Mucosa of descending colon (tissue), 3 donors: ENCODE results near the gene SRSF4. TPM values are rescaled to one million over a fixed set of nuclear protein-coding genes. Genes with fewer than 3 reads are reported as not detected.
"Not testable (repeated sequence)": the region's sequence is repeated elsewhere in the genome, so short reads cannot be mapped to it uniquely, and the experiment has no call there.

Experiments
- ATAC-seq: fragments of 200-7000 bp; cut with Tn5 transposase; one replicate; pipeline ENCODE4 v1.9.1; 2020; ENCODE audit warnings: mild to moderate bottlenecking, moderate library complexity
- DNase-seq, 3 donors: peaks; one replicate each; pipeline ENCODE4 v3.0.0-alpha.2; 2020
- H3K36me3 ChIP-seq: fragments of 200-600 bp; one replicate; pipeline ENCODE4 v1.8.0; 2021; ENCODE audit warnings: low read depth, mild to moderate bottlenecking
- H3K4me1 ChIP-seq: fragments of 200-600 bp; one replicate; pipeline ENCODE4 v1.8.0; 2021; ENCODE audit warnings: low read depth, mild to moderate bottlenecking
- H3K4me3 ChIP-seq: fragments of 200-600 bp; one replicate; pipeline ENCODE4 v1.8.0; 2021; ENCODE audit warnings: mild to moderate bottlenecking
- H3K9me3 ChIP-seq: fragments of 200-600 bp; one replicate; pipeline ENCODE4 v1.8.0; 2021; ENCODE audit warnings: mild to moderate bottlenecking
- CTCF ChIP-seq: fragments of 200-600 bp; IDR thresholded peaks from one replicate; pipeline ENCODE4 v1.8.0; 2022; ENCODE audit warnings: antibody characterized with exemption, mild to moderate bottlenecking
- intact Hi-C, 2 donors: fragments of 100-400 bp; cut with DNase I in 1 of 2; cut with micrococcal nuclease in 1 of 2; formaldehyde crosslinking; loops; one replicate each; pipeline versions ENCODE4 v1.11.0 to v1.11.1; 2022; cut with DNase I, micrococcal nuclease
- total RNA-seq, 3 donors: library from RNA; stranded (reverse); fragmentation: NEBNext Ultra II Directional in 2 of 3; extraction: Animal tissue kit (Norgen Biotek cat#: 25700) in 2 of 3; gene quantifications; one replicate each; pipeline versions ENCODE4 v1.2.1 to v1.2.4, GENCODE V29; 2021 to 2023
- donor health status: DM: no; HTN: no; CAD: no; lungs with moderate emphysema.
- donor health status: DM: no; HTN: no; CAD: no.
- donor health status: DM: no; HTN: yes; CAD: no.

The SRSF4 gene
- total RNA-seq, 3 donors from 2014 or later, result 63.7 to 140 (median 75.2) TPM

- intact Hi-C loops, result no loop called here
- no peaks in the 10 kb centered on the region for H3K4me1 ChIP-seq
- DNase-seq (no peak), ATAC-seq (no peak)
- no peak overlapping the region for H3K4me3 ChIP-seq
- peaks cover 27% of the 10 kb centered on the region for H3K36me3 ChIP-seq
- no peaks in the 10 kb centered on the region for H3K9me3 ChIP-seq
- no peak for TF ChIP-seq CTCF
Measured at GRCh38 chr1:29152046-29152805, 29.5 kb downstream of the SRSF4 start.

- DNase-seq, H3K4me3 ChIP-seq, H3K9me3 ChIP-seq, ATAC-seq, intact Hi-C loops: not testable (repeated sequence)
- Histone ChIP-seq H3K36me3 (peaks cover 27% of the 10 kb centered on the region), H3K4me1 (peaks cover 12% of the 10 kb centered on the region)
Measured at GRCh38 chr1:29150346-29150745, 31.4 kb downstream of the SRSF4 start.

- TF ChIP-seq CTCF, result no peak
- ATAC-seq, result no peak
- peaks cover 14% of the 10 kb centered on the region for H3K4me1 ChIP-seq
- DNase-seq, result no peak
- intact Hi-C loops, result no loop called here
- no peak overlapping the region for H3K4me3 ChIP-seq
- H3K9me3 ChIP-seq, result no peaks in the 10 kb centered on the region
- peaks cover 25% of the 10 kb centered on the region for H3K36me3 ChIP-seq
Measured at GRCh38 chr1:29148656-29149491, 32.8 kb downstream of the SRSF4 start.

- intact Hi-C loops, result no loop called here
- ATAC-seq (peak; percentile 95), DNase-seq (peak in 1 of 3 donors; percentile 18)
- H3K9me3 ChIP-seq, result no peaks in the 10 kb centered on the region
- H3K4me1 ChIP-seq, result peaks cover 14% of the 10 kb centered on the region
- peaks cover 17% of the 10 kb centered on the region for H3K36me3 ChIP-seq
- TF ChIP-seq CTCF, result no peak
- no peak overlapping the region for H3K4me3 ChIP-seq
Measured at GRCh38 chr1:29145739-29146437, 35.8 kb downstream of the SRSF4 start.

- DNase-seq (no peak), ATAC-seq (no peak)
- Histone ChIP-seq H3K9me3 (no peaks in the 10 kb centered on the region), H3K4me1 (peaks cover 14% of the 10 kb centered on the region), H3K36me3 (peaks cover 12% of the 10 kb centered on the region), H3K4me3 (no peak overlapping the region)
- intact Hi-C loops, result no loop called here
- TF ChIP-seq CTCF, result no peak
Measured at GRCh38 chr1:29144178-29144577, 37.5 kb downstream of the SRSF4 start.
